Measurements from ENCODE around the gene SPTBN1.

DNA sequence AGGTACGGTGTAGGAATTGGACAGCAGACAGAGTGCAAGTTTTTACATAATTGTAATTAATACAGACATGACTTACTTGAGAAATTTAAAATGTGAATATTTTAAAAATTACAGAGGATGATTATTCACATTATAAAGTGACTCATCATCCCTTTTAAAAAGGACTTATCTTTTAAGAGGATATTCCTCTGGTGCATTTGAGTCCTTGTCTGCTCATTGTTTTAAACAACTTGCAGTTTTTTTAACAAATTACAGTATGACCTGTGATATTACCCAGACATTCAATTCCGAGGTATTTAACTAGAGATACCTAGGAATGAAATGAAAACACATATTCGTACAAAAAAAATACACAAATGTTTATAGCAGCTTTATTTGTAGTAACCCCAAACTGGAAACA, 38.0 kb downstream of the SPTBN1 start:
- TF ChIP-seq CTCF (conservative IDR thresholded peaks at IDR 0.05) (no peak), EZH2 (IDR thresholded peaks at IDR 0.05; ENCODE audit: low read depth) (no peak)

Measured in PC-9 (cell line).